Breast epithelium (tissue), 4 donors: ENCODE measurements around the gene FHOD3. TPM values are rescaled to one million over a fixed set of nuclear protein-coding genes. Genes with fewer than 3 reads are reported as not detected.
A peak's percentile ranks its signal among the peaks of the same experiment; 100 is the strongest.

Source experiments
- DNase-seq, 2 donors: peaks; one replicate each; pipeline ENCODE4 v3.0.0-alpha.2; 2019; ENCODE audit warnings: low spot score in 2 of 2
- H3K27ac ChIP-seq, 2 donors: fragments of 200-600 bp; sonication (generic) in 1 of 2; one replicate each; pipeline ENCODE4 v1.5.1; 2016 to 2019; ENCODE audit warnings: mild to moderate bottlenecking in 1 of 2
- H3K27me3 ChIP-seq, 2 donors: fragments of 200-600 bp; sonication (generic) in 1 of 2; one replicate each; pipeline versions ENCODE4 v1.5.1 to v1.6.0; 2017 to 2019; ENCODE audit warnings: control low read depth in 1 of 2, mild to moderate bottlenecking in 1 of 2
- H3K36me3 ChIP-seq: fragments of 200-600 bp; one replicate; pipeline ENCODE4 v1.5.1; 2019
- H3K4me1 ChIP-seq, 2 donors: fragments of 200-600 bp; sonication (generic); one replicate each; pipeline ENCODE4 v1.5.1; 2016 to 2019; ENCODE audit warnings: control low read depth in 1 of 2
- H3K4me3 ChIP-seq, 3 donors: fragments of 200-600 bp; sonication (generic); 1 replicate in 2 of 3; 2 replicates in 1 of 3; pipeline ENCODE4 v1.5.1; 2016 to 2019; ENCODE audit warnings: mild to moderate bottlenecking in 3 of 3, moderate library complexity in 2 of 3
- H3K9me3 ChIP-seq, 2 donors: fragments of 200-600 bp; sonication (generic) in 1 of 2; one replicate each; pipeline ENCODE4 v1.5.1; 2016 to 2019; ENCODE audit warnings: control low read depth in 1 of 2
- POLR2A ChIP-seq: fragments of 450-650 bp; IDR thresholded peaks from one replicate; pipeline ENCODE4 v1.6.1; 2016; ENCODE audit warnings: antibody characterized with exemption, mild to moderate bottlenecking, moderate library complexity
- POLR2AphosphoS5 ChIP-seq, 3 donors: sonication (generic); formaldehyde crosslinking; IDR thresholded peaks; one replicate each; pipeline ENCODE4 v1.6.1; 2017; ENCODE audit warnings: antibody characterized with exemption in 3 of 3
- intact Hi-C: fragments of 100-400 bp; cut with DNase I; formaldehyde crosslinking; loops from one replicate; pipeline ENCODE4 v1.15.1; 2023; ENCODE audit warnings: low total_unique reads
- total RNA-seq, 3 donors: library from RNA; depleted of rRNA; stranded (reverse); fragments of >200 nt; gene quantifications; one replicate each; pipeline ENCODE4 v1.1.0, GENCODE V29; 2016
- TF ChIP-seq, protein P1 (sequence below), 3 donors: fragments of 450-650 bp; IDR thresholded peaks; one replicate each; pipeline ENCODE4 v1.5.1; 2016 to 2017; ENCODE audit warnings: antibody characterized with exemption in 3 of 3, mild to moderate bottlenecking in 3 of 3, moderate library complexity in 3 of 3

FHOD3 gene
- total RNA-seq, 3 donors from 2014 or later = 1.9 to 13.1 (median 13.0) TPM

- Histone ChIP-seq H3K9me3 (no peaks in the 10 kb centered on the region), H3K27ac (no peak overlapping the region), H3K27me3 (no peaks in the 10 kb centered on the region), H3K36me3 (no peaks in the 10 kb centered on the region), H3K4me3 (no peak overlapping the region), H3K4me1 (no peaks in the 10 kb centered on the region)
- no peak for DNase-seq
- TF ChIP-seq POLR2AphosphoS5 (IDR thresholded peaks at IDR 0.05) (no peak), POLR2A (no peak)
- TF ChIP-seq, protein P1, sequence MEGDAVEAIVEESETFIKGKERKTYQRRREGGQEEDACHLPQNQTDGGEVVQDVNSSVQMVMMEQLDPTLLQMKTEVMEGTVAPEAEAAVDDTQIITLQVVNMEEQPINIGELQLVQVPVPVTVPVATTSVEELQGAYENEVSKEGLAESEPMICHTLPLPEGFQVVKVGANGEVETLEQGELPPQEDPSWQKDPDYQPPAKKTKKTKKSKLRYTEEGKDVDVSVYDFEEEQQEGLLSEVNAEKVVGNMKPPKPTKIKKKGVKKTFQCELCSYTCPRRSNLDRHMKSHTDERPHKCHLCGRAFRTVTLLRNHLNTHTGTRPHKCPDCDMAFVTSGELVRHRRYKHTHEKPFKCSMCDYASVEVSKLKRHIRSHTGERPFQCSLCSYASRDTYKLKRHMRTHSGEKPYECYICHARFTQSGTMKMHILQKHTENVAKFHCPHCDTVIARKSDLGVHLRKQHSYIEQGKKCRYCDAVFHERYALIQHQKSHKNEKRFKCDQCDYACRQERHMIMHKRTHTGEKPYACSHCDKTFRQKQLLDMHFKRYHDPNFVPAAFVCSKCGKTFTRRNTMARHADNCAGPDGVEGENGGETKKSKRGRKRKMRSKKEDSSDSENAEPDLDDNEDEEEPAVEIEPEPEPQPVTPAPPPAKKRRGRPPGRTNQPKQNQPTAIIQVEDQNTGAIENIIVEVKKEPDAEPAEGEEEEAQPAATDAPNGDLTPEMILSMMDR (IDR thresholded peaks at IDR 0.05) = no peak
- intact Hi-C loops = no loop called here
These were observed 230.4 kb downstream of the FHOD3 start for GRCh38 chr18:36527740-36528455.

DNA sequence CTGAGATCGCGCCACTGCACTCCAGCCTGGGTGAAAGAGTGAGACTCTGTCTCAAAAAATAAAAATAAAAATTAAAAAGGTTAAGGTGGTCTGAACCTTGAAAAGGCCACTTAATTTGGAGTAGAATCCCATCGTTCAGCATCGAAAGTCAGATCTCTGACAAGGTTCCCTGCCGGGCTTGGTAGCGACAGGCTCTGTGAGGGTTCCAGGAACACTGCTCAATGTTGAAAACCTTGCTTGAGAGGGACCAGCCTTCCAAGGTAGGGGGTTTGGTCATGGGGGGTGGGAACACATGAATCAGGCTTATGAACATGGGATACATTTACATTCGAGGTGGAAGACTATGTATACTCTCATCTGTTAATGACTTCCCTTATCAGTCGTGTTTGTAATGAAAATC, 232.2 kb downstream of the FHOD3 start:
- H3K9me3 ChIP-seq = no peaks in the 10 kb centered on the region
- H3K27me3 ChIP-seq = no peaks in the 10 kb centered on the region
- H3K4me3 ChIP-seq = no peak overlapping the region
- H3K4me1 ChIP-seq = no peaks in the 10 kb centered on the region
- DNase-seq = no peak
- H3K27ac ChIP-seq = no peak overlapping the region
- intact Hi-C loops = no loop called here
- H3K36me3 ChIP-seq = no peaks in the 10 kb centered on the region
- TF ChIP-seq POLR2A (no peak), POLR2AphosphoS5 (IDR thresholded peaks at IDR 0.05) (no peak)
- TF ChIP-seq, protein P1 (IDR thresholded peaks at IDR 0.05) = no peak

- Histone ChIP-seq H3K9me3 (no peaks in the 10 kb centered on the region), H3K27ac (peak overlapping the region in 1 of 2 donors; percentile 2), H3K4me1 (no peaks in the 10 kb centered on the region), H3K4me3 (no peak overlapping the region), H3K27me3 (no peaks in the 10 kb centered on the region), H3K36me3 (no peaks in the 10 kb centered on the region)
- TF ChIP-seq, protein P1 (IDR thresholded peaks at IDR 0.05) = no peak
- TF ChIP-seq POLR2AphosphoS5 (IDR thresholded peaks at IDR 0.05) = no peak
- no peak for TF ChIP-seq POLR2A
- no peak for DNase-seq
- intact Hi-C loops = no loop called here
These were observed 233.3 kb downstream of the FHOD3 start for GRCh38 chr18:36530676-36531405.

DNA sequence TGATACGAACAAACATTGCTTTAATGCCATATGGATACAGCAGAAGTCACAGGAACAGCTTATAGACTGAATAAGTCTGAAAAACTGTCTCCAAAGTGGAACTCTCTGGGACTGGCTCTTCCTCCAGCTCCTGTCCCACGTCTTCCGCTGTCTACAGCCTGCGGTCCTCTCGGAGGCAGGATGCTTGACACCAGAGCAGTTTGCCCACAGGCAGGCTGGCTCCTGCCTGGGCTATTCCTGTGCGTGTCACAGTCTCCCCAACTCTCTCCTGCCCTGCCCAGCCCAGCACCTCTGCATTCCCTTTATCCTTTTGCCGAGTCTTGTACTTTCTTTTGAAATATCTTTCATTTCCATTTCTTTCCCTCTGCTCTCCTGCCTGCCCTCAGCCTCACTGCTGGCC, 234.1 kb downstream of the FHOD3 start:
- Histone ChIP-seq H3K4me1 (no peaks in the 10 kb centered on the region), H3K27me3 (no peaks in the 10 kb centered on the region), H3K9me3 (no peaks in the 10 kb centered on the region), H3K27ac (peak overlapping the region in 1 of 2 donors; percentile 2), H3K4me3 (no peak overlapping the region), H3K36me3 (no peaks in the 10 kb centered on the region)
- no peak for DNase-seq
- TF ChIP-seq POLR2A (no peak), POLR2AphosphoS5 (IDR thresholded peaks at IDR 0.05) (no peak)
- TF ChIP-seq, protein P1 (IDR thresholded peaks at IDR 0.05) = no peak
- intact Hi-C loops = no loop called here

DNA sequence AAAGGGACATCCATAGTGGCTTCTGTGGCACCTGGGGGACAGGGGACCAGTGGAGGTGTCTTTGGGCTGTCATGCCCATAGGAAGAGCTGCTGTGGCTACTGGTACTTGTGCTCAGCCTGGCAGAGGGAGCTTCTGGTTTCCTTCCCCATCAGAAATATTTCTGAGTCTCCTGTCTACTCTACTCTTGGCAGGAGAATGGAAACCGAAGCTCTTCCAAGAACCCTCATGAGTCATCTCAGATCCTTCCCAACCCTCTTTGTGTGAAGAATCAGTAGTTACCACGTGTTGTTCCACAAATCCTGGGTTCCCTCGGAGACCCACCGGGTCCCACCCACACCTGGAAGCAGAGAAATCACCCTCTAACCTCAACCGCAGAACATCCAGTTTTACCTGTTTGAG, 234.9 kb downstream of the FHOD3 start:
- Histone ChIP-seq H3K9me3 (no peaks in the 10 kb centered on the region), H3K27me3 (no peaks in the 10 kb centered on the region), H3K4me3 (no peak overlapping the region), H3K27ac (peak overlapping the region; percentile 40 to 68), H3K36me3 (no peaks in the 10 kb centered on the region), H3K4me1 (no peaks in the 10 kb centered on the region)
- intact Hi-C loops = no loop called here
- TF ChIP-seq POLR2AphosphoS5 (IDR thresholded peaks at IDR 0.05) (no peak), POLR2A (no peak)
- TF ChIP-seq, protein P1 (IDR thresholded peaks at IDR 0.05) = no peak
- peak in 1 of 2 donors; percentile 60 for DNase-seq
